ENCODE data around the gene ARID1B. TPM values are rescaled to one million over a fixed set of nuclear protein-coding genes. Genes with fewer than 3 reads are reported as not detected.

Gene ARID1B
- total and polyA plus RNA-seq, 10 donors = 17.7 to 223 (median 141) TPM

DNA sequence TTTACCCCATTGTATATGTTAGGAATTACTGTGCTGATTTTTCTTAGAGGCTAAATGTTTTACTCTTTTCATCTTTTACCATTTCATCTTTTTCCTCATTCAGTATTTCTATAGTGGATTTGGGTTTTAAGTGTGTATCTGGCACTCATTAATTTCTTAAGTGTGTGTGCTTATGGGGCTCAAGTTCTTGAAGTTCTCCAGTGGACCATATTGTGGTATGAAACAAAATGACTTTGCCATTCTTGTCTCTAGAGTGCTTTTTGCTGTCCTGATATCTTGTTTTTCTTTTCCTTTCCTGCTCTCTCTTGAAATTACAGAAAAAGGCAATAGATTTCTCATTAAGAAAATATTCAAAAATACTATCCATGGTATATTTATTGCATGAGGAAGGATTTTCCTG lies 123.1 kb downstream of the ARID1B start:
- intact Hi-C loops (cut with DNase I; ENCODE audit: low total_unique reads) = no loop called here
- H3K4me3 ChIP-seq = no peak overlapping the region

DNA sequence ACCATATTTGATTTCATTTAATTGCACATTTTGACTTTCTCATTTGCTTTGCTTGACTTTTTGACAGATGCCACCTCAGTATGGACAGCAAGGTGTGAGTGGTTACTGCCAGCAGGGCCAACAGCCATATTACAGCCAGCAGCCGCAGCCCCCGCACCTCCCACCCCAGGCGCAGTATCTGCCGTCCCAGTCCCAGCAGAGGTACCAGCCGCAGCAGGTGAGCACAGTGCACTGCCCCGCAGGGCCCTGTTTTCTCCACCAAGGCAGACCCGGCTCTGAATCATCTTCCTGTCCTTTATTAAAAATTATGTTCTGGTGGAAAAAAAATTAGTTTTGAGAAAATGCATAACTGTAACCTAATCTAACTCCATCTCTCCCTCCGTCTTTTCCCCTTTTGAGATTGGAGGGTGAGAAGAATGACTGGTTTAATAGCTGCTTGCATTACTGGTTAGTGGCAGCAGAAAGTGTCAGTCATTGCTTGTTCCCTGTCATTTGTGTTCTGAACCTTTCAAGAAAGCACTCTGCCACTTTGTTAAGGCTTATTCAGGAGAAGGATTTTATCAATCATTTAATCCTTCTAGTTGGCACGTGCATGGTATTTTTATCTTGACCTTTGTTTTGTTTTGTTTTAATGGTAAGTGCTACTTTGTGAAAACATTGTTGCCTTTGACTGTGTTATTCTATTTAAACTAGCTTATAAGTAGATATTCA lies 124.3 kb downstream of the ARID1B start:
- DNase-seq = no peak
- Histone ChIP-seq H3K27ac (no peak overlapping the region), H3K4me3 (no peak overlapping the region), H3K9me3 (no peaks in the 10 kb centered on the region), H3K36me3 (peaks cover 0 to 24% (median 2%) of the 10 kb centered on the region in 6 donors), H3K4me1 (peaks cover 0 to 55% (median 17%) of the 10 kb centered on the region in 6 donors), H3K27me3 (replicated peaks in 1 of 7) (no peaks in the 10 kb centered on the region)
- 88 to 94% (median 91%) methylated on average over 9 of the region's 9 CpGs for WGBS, 5 donors
- TF ChIP-seq, protein P1, sequence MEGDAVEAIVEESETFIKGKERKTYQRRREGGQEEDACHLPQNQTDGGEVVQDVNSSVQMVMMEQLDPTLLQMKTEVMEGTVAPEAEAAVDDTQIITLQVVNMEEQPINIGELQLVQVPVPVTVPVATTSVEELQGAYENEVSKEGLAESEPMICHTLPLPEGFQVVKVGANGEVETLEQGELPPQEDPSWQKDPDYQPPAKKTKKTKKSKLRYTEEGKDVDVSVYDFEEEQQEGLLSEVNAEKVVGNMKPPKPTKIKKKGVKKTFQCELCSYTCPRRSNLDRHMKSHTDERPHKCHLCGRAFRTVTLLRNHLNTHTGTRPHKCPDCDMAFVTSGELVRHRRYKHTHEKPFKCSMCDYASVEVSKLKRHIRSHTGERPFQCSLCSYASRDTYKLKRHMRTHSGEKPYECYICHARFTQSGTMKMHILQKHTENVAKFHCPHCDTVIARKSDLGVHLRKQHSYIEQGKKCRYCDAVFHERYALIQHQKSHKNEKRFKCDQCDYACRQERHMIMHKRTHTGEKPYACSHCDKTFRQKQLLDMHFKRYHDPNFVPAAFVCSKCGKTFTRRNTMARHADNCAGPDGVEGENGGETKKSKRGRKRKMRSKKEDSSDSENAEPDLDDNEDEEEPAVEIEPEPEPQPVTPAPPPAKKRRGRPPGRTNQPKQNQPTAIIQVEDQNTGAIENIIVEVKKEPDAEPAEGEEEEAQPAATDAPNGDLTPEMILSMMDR (IDR thresholded peaks at IDR 0.05 in 8 of 11, conservative IDR thresholded peaks at IDR 0.05 in 3 of 11) = no peak
- TF ChIP-seq POLR2AphosphoS5 (IDR thresholded peaks at IDR 0.05) = peak in 1 of 3 donors; percentile 12
- TF ChIP-seq POLR2A (IDR thresholded peaks at IDR 0.05) = no peak
- intact Hi-C loops (cut with DNase I; ENCODE audit: low total_unique reads) = no loop called here

More for the DNA sequence above, 123.1 kb downstream of the ARID1B start:
- TF ChIP-seq POLR2A (IDR thresholded peaks at IDR 0.05) (no peak), POLR2AphosphoS5 (IDR thresholded peaks at IDR 0.05) (no peak)
- TF ChIP-seq, protein P1 (IDR thresholded peaks at IDR 0.05 in 8 of 11, conservative IDR thresholded peaks at IDR 0.05 in 3 of 11) = no peak
- DNase-seq = no peak
- Histone ChIP-seq H3K27ac (no peak overlapping the region), H3K4me1 (peaks cover 0 to 65% (median 17%) of the 10 kb centered on the region in 6 donors), H3K27me3 (replicated peaks in 1 of 7) (no peaks in the 10 kb centered on the region), H3K36me3 (peaks cover 0 to 24% (median 2%) of the 10 kb centered on the region in 6 donors), H3K9me3 (no peaks in the 10 kb centered on the region)

DNA sequence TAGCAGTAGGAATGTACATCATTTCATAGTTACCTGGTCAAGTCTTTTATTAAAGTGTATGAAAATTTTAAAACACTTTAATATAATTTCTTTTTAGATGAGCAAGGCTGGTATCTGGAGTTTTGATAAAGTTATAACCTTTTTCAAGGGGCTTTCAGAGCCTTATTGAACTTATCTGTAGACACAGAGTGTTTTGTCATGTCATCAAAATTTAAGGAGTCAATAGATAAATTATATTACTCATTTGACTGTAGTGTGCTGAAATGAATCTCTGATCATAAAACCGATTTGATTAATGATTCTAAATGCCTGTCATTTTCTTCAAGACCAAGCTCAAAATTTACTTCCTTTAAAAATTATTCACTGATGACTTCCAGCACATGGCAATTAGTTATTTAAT lies 125.6 kb downstream of the ARID1B start:
- intact Hi-C loops (cut with DNase I; ENCODE audit: low total_unique reads) = no loop called here
- no peaks in the 10 kb centered on the region for H3K9me3 ChIP-seq
- TF ChIP-seq, protein P1 (IDR thresholded peaks at IDR 0.05 in 8 of 11, conservative IDR thresholded peaks at IDR 0.05 in 3 of 11) = no peak
- TF ChIP-seq POLR2AphosphoS5 (IDR thresholded peaks at IDR 0.05) (no peak), POLR2A (IDR thresholded peaks at IDR 0.05) (no peak)
- no peak overlapping the region for H3K4me3 ChIP-seq
- DNase-seq = no peak
- peaks cover 0 to 24% (median 2%) of the 10 kb centered on the region in 6 donors for H3K36me3 ChIP-seq
- WGBS, 5 donors = 75 to 91% (median 88%) methylated on average over 1 of the region's 1 CpG
- H3K27ac ChIP-seq = no peak overlapping the region
- no peaks in the 10 kb centered on the region for H3K27me3 ChIP-seq (replicated peaks in 1 of 7)
- peaks cover 0 to 45% (median 16%) of the 10 kb centered on the region in 6 donors for H3K4me1 ChIP-seq

DNA sequence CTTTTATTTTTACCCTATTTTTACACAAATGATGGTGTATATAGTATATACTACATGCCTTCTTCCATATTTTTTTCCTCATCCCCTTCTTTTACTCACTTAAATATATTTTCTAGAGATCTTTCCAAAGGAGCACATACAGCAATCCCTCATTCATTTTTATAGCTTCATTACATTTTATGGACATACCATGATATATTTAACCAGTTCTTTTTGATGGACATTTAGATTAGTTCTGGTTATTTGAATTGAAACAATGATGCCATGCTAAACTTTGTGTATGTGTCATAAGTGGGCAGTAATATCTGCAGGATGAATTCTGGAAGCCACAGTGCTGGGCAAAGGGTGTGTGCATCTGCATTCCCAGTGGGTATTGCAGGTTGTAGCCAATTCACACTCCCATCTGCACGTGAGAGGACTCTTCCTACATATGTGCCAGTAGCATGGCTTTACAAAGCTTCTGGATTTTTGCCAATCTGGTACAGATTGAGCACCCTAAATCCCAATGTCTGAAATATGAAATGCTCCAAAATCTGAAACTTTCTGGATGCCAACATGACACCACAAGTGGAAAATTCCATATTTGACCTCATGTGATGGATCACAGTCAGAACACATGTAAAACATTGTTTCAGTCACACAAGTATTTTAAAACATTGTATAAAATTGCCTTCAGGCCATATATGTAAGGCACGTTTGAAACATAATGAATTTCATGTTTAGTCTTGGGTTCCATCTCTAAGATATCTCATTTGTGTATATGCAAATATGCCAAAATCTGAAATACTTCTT lies 127.2 kb downstream of the ARID1B start:
- TF ChIP-seq POLR2A (IDR thresholded peaks at IDR 0.05) (no peak), POLR2AphosphoS5 (IDR thresholded peaks at IDR 0.05) (no peak)
- TF ChIP-seq, protein P1 (IDR thresholded peaks at IDR 0.05 in 8 of 11, conservative IDR thresholded peaks at IDR 0.05 in 3 of 11) = no peak
- H3K4me3 ChIP-seq = no peak overlapping the region

More for the DNA sequence above, 127.2 kb downstream of the ARID1B start:
- intact Hi-C loops (cut with DNase I; ENCODE audit: low total_unique reads) = no loop called here
- H3K27ac ChIP-seq = no peak overlapping the region
- peaks cover 0 to 24% (median 2%) of the 10 kb centered on the region in 6 donors for H3K36me3 ChIP-seq
- no peak for DNase-seq
- no peaks in the 10 kb centered on the region for H3K27me3 ChIP-seq (replicated peaks in 1 of 7)
- no peaks in the 10 kb centered on the region for H3K9me3 ChIP-seq
- 74 to 93% (median 86%) methylated on average over 2 of the region's 2 CpGs for WGBS, 5 donors
- peaks cover 0 to 35% (median 10%) of the 10 kb centered on the region in 6 donors for H3K4me1 ChIP-seq
